Stomach (tissue), 4 donors: Measurements from ENCODE around the gene HSPA12A.
"Not testable (repeated sequence)": the region's sequence is repeated elsewhere in the genome, so short reads cannot be mapped to it uniquely, and the experiment has no call there.

Source experiments
- EP300 ChIP-seq: sonication (generic); formaldehyde crosslinking; IDR thresholded peaks from one replicate; pipeline ENCODE4 v1.6.1; 2017; ENCODE audit warnings: antibody characterized with exemption
- POLR2A ChIP-seq, 4 donors: fragments of 450-650 bp; IDR thresholded peaks; one replicate each; pipeline ENCODE4 v1.6.1; 2016; ENCODE audit warnings: antibody characterized with exemption in 4 of 4, control low read depth in 2 of 4, mild to moderate bottlenecking in 1 of 4, moderate library complexity in 1 of 4
- POLR2AphosphoS5 ChIP-seq, 3 donors: sonication (generic); formaldehyde crosslinking; IDR thresholded peaks; one replicate each; pipeline ENCODE4 v1.6.1; 2016; ENCODE audit warnings: antibody characterized with exemption in 3 of 3
- TF ChIP-seq, protein P1 (sequence below), 7 experiments: fragments of 450-650 bp in 4 of 7; fragments of 200-600 bp in 3 of 7; sonication (generic) in 3 of 7; IDR thresholded peaks; one replicate each; pipeline ENCODE4 v1.5.1; 2016 to 2019; ENCODE audit warnings: antibody characterized with exemption in 7 of 7, control low read depth in 2 of 7, mild to moderate bottlenecking in 1 of 7

DNA sequence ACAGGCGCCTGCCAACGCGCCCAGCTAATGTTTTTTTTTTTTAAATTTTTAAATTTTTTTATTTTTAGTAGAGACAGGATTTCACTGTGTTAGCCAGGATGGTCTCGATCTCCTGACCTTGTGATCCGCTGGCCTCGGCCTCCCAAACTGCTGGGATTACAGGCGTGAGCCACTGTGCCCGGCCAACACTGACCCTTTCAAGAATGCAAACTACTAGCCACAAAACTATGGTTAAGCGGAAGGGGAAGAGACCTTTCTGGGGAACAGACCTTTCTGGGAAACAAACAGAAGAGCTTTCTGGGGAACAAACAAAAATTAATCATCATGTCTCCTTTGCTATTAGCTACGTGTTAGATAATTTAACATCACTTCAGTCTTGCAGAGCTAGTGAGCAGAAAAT lies 30.6 kb downstream of the HSPA12A start:
- TF ChIP-seq, protein P1, sequence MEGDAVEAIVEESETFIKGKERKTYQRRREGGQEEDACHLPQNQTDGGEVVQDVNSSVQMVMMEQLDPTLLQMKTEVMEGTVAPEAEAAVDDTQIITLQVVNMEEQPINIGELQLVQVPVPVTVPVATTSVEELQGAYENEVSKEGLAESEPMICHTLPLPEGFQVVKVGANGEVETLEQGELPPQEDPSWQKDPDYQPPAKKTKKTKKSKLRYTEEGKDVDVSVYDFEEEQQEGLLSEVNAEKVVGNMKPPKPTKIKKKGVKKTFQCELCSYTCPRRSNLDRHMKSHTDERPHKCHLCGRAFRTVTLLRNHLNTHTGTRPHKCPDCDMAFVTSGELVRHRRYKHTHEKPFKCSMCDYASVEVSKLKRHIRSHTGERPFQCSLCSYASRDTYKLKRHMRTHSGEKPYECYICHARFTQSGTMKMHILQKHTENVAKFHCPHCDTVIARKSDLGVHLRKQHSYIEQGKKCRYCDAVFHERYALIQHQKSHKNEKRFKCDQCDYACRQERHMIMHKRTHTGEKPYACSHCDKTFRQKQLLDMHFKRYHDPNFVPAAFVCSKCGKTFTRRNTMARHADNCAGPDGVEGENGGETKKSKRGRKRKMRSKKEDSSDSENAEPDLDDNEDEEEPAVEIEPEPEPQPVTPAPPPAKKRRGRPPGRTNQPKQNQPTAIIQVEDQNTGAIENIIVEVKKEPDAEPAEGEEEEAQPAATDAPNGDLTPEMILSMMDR (IDR thresholded peaks at IDR 0.05): not testable (repeated sequence)
- not testable (repeated sequence) for TF ChIP-seq POLR2A (IDR thresholded peaks at IDR 0.05); POLR2AphosphoS5 (IDR thresholded peaks at IDR 0.05); EP300
